ENCODE measurements around the gene GRB14.
A peak's percentile ranks its signal among the peaks of the same experiment; 100 is the strongest.

Gene GRB14

GRCh38 chr2:164624316-164624715, 3.0 kb upstream of the GRB14 start:
- TF ChIP-seq YY1 (IDR thresholded peaks at IDR 0.05; ENCODE audit: low read depth) (no peak), TEAD4 (IDR thresholded peaks at IDR 0.05) (no peak), CEBPB (IDR thresholded peaks at IDR 0.05) (no peak), CREB1 (IDR thresholded peaks at IDR 0.05; ENCODE audit: low read depth) (no peak), EGR1 (IDR thresholded peaks at IDR 0.05) (no peak), EP300 (IDR thresholded peaks at IDR 0.05; ENCODE audit: borderline replicate concordance) (no peak), ZBTB7A (IDR thresholded peaks at IDR 0.05; ENCODE audit: low read depth) (no peak), NFIC (IDR thresholded peaks at IDR 0.05) (no peak), REST (IDR thresholded peaks at IDR 0.05; ENCODE audit: low read depth) (no peak), RAD21 (IDR thresholded peaks at IDR 0.05; ENCODE audit: low read depth) (no peak), TAF1 (IDR thresholded peaks at IDR 0.05; ENCODE audit: low read depth) (no peak), TCF12 (IDR thresholded peaks at IDR 0.05; ENCODE audit: low read depth) (no peak), USF1 (IDR thresholded peaks at IDR 0.05) (no peak), FOXM1 (IDR thresholded peaks at IDR 0.05; ENCODE audit: borderline replicate concordance, low read depth) (no peak), MAX (IDR thresholded peaks at IDR 0.05) (no peak)

DNA sequence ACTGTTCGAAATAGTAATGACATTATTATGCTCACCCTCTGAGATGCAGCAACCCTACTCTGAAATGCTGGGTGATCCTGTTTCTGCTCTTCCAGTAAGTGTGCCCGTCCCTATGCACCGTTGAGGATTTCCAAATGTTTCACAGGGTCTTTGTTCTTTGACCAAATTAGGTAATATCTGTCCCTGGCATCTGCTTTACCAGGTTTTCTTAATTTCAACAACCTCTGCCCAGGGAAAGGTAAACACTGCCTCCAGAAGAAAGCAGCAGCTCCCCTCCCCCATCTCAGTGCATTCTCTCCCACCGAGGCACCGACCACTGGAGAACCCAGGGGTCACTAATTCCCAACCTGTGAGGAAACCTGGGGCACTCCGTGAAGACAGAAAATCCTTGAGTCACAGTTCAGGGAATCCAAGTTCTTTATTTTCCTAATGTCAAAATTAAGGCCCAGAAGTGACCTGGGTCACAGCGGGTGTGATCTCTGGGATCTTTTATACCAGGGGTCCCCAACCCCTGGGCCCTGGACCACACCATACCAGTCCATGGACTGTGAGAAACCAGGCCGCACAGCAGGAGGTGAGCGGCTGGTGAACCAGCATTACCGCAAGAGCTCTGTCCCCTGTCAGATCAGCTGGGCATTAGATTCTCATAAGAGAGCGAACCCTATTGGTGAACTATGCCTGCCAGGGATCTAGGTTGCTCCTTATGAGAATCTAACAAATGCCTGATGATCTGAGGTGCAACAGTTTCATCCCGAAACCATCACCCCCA, 1.2 kb upstream of the GRB14 start:
- TF ChIP-seq TAF1 (IDR thresholded peaks at IDR 0.05; ENCODE audit: low read depth) (no peak), TCF12 (IDR thresholded peaks at IDR 0.05; ENCODE audit: low read depth) (no peak), TEAD4 (IDR thresholded peaks at IDR 0.05) (no peak), EP300 (IDR thresholded peaks at IDR 0.05; ENCODE audit: borderline replicate concordance) (no peak), FOXM1 (IDR thresholded peaks at IDR 0.05; ENCODE audit: borderline replicate concordance, low read depth) (no peak), EGR1 (IDR thresholded peaks at IDR 0.05) (no peak), CEBPB (IDR thresholded peaks at IDR 0.05) (no peak), ZBTB7A (IDR thresholded peaks at IDR 0.05; ENCODE audit: low read depth) (no peak), YY1 (IDR thresholded peaks at IDR 0.05; ENCODE audit: low read depth) (no peak), CREB1 (IDR thresholded peaks at IDR 0.05; ENCODE audit: low read depth) (no peak), REST (IDR thresholded peaks at IDR 0.05; ENCODE audit: low read depth) (no peak)

- TF ChIP-seq EP300 (IDR thresholded peaks at IDR 0.05; ENCODE audit: borderline replicate concordance) (no peak), ZBTB7A (IDR thresholded peaks at IDR 0.05; ENCODE audit: low read depth) (no peak), TCF12 (IDR thresholded peaks at IDR 0.05; ENCODE audit: low read depth) (no peak), USF1 (IDR thresholded peaks at IDR 0.05) (peak; percentile 53; the same call in 1 of the 2 replicates), TAF1 (IDR thresholded peaks at IDR 0.05; ENCODE audit: low read depth) (no peak), REST (IDR thresholded peaks at IDR 0.05; ENCODE audit: low read depth) (no peak), FOXM1 (IDR thresholded peaks at IDR 0.05; ENCODE audit: borderline replicate concordance, low read depth) (no peak), YY1 (IDR thresholded peaks at IDR 0.05; ENCODE audit: low read depth) (peak; percentile 67), NFIC (IDR thresholded peaks at IDR 0.05) (no peak), RAD21 (IDR thresholded peaks at IDR 0.05; ENCODE audit: low read depth) (no peak), MAX (IDR thresholded peaks at IDR 0.05) (peak; percentile 60), CREB1 (IDR thresholded peaks at IDR 0.05; ENCODE audit: low read depth) (no peak), CEBPB (IDR thresholded peaks at IDR 0.05) (no peak), EGR1 (IDR thresholded peaks at IDR 0.05) (no peak), TEAD4 (IDR thresholded peaks at IDR 0.05) (no peak)
Measured at GRCh38 chr2:164621764-164622105, 453 bp upstream of the GRB14 start.

DNA sequence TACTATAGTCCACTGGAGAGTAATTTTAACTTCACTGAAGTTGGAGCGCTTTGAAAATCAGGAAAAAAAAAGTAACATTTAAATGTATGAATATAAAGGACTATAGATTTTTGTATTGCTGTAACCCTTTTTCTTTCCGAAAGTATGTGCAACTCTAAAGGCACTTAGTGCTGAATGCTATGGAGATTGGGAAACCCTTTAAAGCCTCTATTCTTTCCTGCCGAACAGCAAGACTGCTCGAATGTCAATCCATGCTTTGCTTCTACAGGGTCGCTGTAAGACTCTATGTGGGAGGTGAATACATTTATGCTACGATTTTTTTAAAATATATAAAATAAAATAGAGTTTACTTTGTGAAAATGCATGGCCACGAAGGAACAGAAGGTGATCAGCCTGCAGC, 825 bp downstream of the GRB14 start:
- TF ChIP-seq CEBPB (IDR thresholded peaks at IDR 0.05) = no peak
- no peak for TF ChIP-seq USF1 (IDR thresholded peaks at IDR 0.05)
- TF ChIP-seq FOXM1 (IDR thresholded peaks at IDR 0.05; ENCODE audit: borderline replicate concordance, low read depth) = no peak
- TF ChIP-seq YY1 (IDR thresholded peaks at IDR 0.05; ENCODE audit: low read depth) = no peak
- no peak for TF ChIP-seq CREB1 (IDR thresholded peaks at IDR 0.05; ENCODE audit: low read depth)
